GM12878 (cell line): ENCODE results near the gene CBARP. TPM values are rescaled to one million over a fixed set of nuclear protein-coding genes. Genes with fewer than 3 reads are reported as not detected.
A peak's percentile ranks its signal among the peaks of the same experiment; 100 is the strongest.

Source experiments
- BACH1 ChIP-seq: fragments of 450-650 bp; IDR thresholded peaks from 2 replicates; pipeline ENCODE4 v1.6.1; 2017; ENCODE audit warnings: mild to moderate bottlenecking, borderline replicate concordance
- E2F4 ChIP-seq: IDR thresholded peaks from 2 replicates; pipeline ENCODE4 v1.6.1; 2012; ENCODE audit warnings: low read depth, low read length, improper control_type of control experiment
- MTA2 ChIP-seq: fragments of 450-650 bp; IDR thresholded peaks from 2 replicates; pipeline ENCODE4 v1.6.1; 2016; ENCODE audit warnings: low read depth, mild to moderate bottlenecking, moderate library complexity
- MXI1 ChIP-seq: fragments of 150-350 bp; IDR thresholded peaks from 2 replicates; pipeline ENCODE4 v1.6.1; 2011; ENCODE audit warnings: low read depth, mild to moderate bottlenecking, inconsistent platforms, low read length, improper control_type of control experiment
- NFYA ChIP-seq: IDR thresholded peaks from 2 replicates; pipeline ENCODE4 v1.6.1; 2011; ENCODE audit warnings: low read depth, mild to moderate bottlenecking, low read length, improper control_type of control experiment, borderline replicate concordance
- NR2C2 ChIP-seq: IDR thresholded peaks from 2 replicates; pipeline ENCODE4 v1.6.1; 2011; ENCODE audit warnings: borderline replicate concordance, low read depth; ENCODE audit not compliant: control insufficient read depth, insufficient read length
- PAX5 ChIP-seq: IDR thresholded peaks from 2 replicates; pipeline ENCODE4 v1.6.1; 2011; ENCODE audit warnings: low read depth, low read length, borderline replicate concordance
- RUNX3 ChIP-seq: IDR thresholded peaks from 2 replicates; pipeline ENCODE4 v1.6.1; 2012; ENCODE audit warnings: low read length, inconsistent platforms
- TBL1XR1 ChIP-seq: IDR thresholded peaks from 2 replicates; pipeline ENCODE4 v1.6.1; 2012; ENCODE audit warnings: low read depth, low read length, improper control_type of control experiment
- YY1 ChIP-seq: IDR thresholded peaks from 2 replicates; pipeline ENCODE4 v1.6.1; 2011; ENCODE audit warnings: low read depth, mild to moderate bottlenecking, low read length
- ZNF687 ChIP-seq: fragments of 450-650 bp; IDR thresholded peaks from 2 replicates; pipeline ENCODE4 v1.6.1; 2017; ENCODE audit warnings: mild to moderate bottlenecking, moderate library complexity
- polyA plus RNA-seq, 11 experiments: library from polyadenylated mRNA; depleted of rRNA in 4 of 11; unstranded in 6 of 11; stranded (reverse) in 5 of 11; fragments of >200 nt; fragmentation: Nextera tagmentation in 4 of 11; fragmentation: Illumina TruSeq in 1 of 11; extraction: Ambion mirVana in 4 of 11; extraction: Trizol in 1 of 11; gene quantifications; 1 replicate in 1 of 11; 2 replicates in 10 of 11; pipeline versions ENCODE4 v1.2.1 to v1.2.3, GENCODE V29; 2011 to 2016; ENCODE audit warnings: inconsistent platforms in 2 of 11, missing spikeins in 2 of 11, low read depth in 1 of 11
- total RNA-seq, 4 experiments: library from RNA; depleted of rRNA in 3 of 4; stranded (reverse); fragments of >200 nt in 3 of 4; fragmentation: Illumina TruSeq in 1 of 4; extraction: Trizol in 1 of 4; gene quantifications; 2 replicates each; pipeline versions ENCODE4 v1.2.1 to v1.2.3, GENCODE V29; 2013 to 2021
- TF ChIP-seq, protein P1 (sequence below): fragments of 450-650 bp; IDR thresholded peaks from 2 replicates; pipeline ENCODE4 v1.6.1; 2017; ENCODE audit warnings: mild to moderate bottlenecking, low read depth, inconsistent platforms; ENCODE audit not compliant: poor library complexity, severe bottlenecking
- TF ChIP-seq, protein P2 (sequence below): fragments of 150-350 bp; IDR thresholded peaks from 2 replicates; pipeline ENCODE4 v1.6.1; 2016; ENCODE audit warnings: low read depth, low read length

The CBARP gene
- total and polyA plus RNA-seq, 10 of the 15 experiments (the other 5 are each of a cell fraction or from before 2014, with no cell fraction given) = 0.04 to 0.59 (median 0.18) TPM; not detected in 3

DNA sequence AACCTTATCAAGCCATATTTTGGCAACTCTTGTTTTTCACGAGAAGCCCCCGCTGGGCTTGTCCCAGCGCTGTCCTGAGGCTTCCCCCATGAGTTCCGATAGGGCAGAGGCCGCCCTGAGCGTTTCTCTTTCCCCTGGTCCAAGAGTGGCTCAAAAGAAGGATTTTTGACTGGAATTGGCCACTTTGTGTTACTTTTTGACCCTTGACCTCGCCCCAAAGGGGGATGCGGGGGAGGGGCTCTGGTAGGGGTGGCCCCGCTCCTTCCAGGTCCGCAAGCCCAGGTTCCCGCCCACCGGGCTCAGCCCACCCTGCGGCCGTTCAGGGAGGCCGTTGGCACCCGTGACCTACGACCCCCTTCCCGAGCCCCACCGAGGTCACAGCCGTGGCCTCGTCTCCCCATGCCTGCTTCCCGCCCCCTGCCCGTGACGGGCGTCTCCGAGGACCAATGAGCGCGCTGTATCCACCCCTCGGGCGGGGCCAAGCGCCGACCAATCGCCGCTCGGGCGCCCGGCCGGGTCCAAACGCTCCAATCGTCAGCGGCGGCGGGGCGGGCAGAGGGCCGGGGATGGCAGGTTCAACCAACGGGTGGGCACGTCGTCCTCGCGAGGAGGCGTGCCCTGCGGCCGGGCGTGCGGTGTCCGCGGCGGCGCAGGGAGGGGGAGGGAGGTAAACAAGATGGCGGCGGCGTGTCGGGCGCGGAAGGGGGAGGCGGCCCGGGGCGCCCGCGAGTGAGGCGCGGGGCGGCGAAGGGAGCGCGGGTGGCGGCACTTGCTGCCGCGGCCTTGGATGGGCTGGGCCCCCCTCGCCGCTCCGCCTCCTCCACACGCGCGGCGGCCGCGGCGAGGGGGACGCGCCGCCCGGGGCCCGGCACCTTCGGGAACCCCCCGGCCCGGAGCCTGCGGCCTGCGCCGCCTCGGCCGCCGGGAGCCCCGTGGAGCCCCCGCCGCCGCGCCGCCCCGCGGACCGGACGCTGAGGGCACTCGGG is 32.4 kb downstream of the CBARP start, which contains the start of gene STK11 (continued):
- TF ChIP-seq, protein P1, sequence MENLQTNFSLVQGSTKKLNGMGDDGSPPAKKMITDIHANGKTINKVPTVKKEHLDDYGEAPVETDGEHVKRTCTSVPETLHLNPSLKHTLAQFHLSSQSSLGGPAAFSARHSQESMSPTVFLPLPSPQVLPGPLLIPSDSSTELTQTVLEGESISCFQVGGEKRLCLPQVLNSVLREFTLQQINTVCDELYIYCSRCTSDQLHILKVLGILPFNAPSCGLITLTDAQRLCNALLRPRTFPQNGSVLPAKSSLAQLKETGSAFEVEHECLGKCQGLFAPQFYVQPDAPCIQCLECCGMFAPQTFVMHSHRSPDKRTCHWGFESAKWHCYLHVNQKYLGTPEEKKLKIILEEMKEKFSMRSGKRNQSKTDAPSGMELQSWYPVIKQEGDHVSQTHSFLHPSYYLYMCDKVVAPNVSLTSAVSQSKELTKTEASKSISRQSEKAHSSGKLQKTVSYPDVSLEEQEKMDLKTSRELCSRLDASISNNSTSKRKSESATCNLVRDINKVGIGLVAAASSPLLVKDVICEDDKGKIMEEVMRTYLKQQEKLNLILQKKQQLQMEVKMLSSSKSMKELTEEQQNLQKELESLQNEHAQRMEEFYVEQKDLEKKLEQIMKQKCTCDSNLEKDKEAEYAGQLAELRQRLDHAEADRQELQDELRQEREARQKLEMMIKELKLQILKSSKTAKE = no peak
- TF ChIP-seq YY1 (peak; percentile 97), BACH1 (peak; percentile 62), E2F4 (peak; percentile 47; the same call in 1 of the 2 replicates), MTA2 (peak; percentile 74; the same call in 1 of the 2 replicates), NFYA (no peak), NR2C2 (peak; percentile 75), PAX5 (no peak), ZNF687 (peak; percentile 67; the same call in 1 of the 2 replicates), MXI1 (peak; percentile 35; the same call in 1 of the 2 replicates), TBL1XR1 (0 out of 2 replicates have a peak, but pooled peaks have one; percentile 7), RUNX3 (peak; percentile 65)
- TF ChIP-seq, protein P2, sequence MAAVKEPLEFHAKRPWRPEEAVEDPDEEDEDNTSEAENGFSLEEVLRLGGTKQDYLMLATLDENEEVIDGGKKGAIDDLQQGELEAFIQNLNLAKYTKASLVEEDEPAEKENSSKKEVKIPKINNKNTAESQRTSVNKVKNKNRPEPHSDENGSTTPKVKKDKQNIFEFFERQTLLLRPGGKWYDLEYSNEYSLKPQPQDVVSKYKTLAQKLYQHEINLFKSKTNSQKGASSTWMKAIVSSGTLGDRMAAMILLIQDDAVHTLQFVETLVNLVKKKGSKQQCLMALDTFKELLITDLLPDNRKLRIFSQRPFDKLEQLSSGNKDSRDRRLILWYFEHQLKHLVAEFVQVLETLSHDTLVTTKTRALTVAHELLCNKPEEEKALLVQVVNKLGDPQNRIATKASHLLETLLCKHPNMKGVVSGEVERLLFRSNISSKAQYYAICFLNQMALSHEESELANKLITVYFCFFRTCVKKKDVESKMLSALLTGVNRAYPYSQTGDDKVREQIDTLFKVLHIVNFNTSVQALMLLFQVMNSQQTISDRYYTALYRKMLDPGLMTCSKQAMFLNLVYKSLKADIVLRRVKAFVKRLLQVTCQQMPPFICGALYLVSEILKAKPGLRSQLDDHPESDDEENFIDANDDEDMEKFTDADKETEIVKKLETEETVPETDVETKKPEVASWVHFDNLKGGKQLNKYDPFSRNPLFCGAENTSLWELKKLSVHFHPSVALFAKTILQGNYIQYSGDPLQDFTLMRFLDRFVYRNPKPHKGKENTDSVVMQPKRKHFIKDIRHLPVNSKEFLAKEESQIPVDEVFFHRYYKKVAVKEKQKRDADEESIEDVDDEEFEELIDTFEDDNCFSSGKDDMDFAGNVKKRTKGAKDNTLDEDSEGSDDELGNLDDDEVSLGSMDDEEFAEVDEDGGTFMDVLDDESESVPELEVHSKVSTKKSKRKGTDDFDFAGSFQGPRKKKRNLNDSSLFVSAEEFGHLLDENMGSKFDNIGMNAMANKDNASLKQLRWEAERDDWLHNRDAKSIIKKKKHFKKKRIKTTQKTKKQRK = peak; percentile 79
